ENCODE data around the gene VPS29. TPM values are rescaled to one million over a fixed set of nuclear protein-coding genes. Genes with fewer than 3 reads are reported as not detected.

Gene VPS29
- total RNA-seq, 2 experiments from 2014 or later, result 62.5 to 64.9 TPM

GRCh38 chr12:110508071-110508586, 6.2 kb upstream of the VPS29 start:
- intact Hi-C loops (cut with DNase I, micrococcal nuclease), result no loop called here
- Mint-ChIP-seq H3K36me3 (ENCODE audit: low read depth) (no peaks in the 10 kb centered on the region), H3K9me3 (no peaks in the 10 kb centered on the region), H3K4me3 (no peak overlapping the region), H3K27me3 (no peaks in the 10 kb centered on the region), H3K4me1 (ENCODE audit: low read depth) (no peaks in the 10 kb centered on the region), H3K27ac (no peak overlapping the region)
- Histone ChIP-seq H3K4me1 (ENCODE audit: insufficient read depth, low read length) (no peaks in the 10 kb centered on the region), H3K27ac (ENCODE audit: low read depth in 1 of 2, low read length in 2 of 2) (no peak overlapping the region), H3K36me3 (ENCODE audit: insufficient read depth, low read length) (no peaks in the 10 kb centered on the region), H3K27me3 (ENCODE audit: control insufficient read depth in 1 of 2, insufficient read depth in 2 of 2, low read length in 2 of 2) (no peaks in the 10 kb centered on the region), H3K9me3 (ENCODE audit: control insufficient read depth in 1 of 2, insufficient read depth in 1 of 2, low read length in 2 of 2) (no peaks in the 10 kb centered on the region), H3K4me3 (ENCODE audit: low read length) (no peak overlapping the region)
- DNase-seq, result no peak
- ChIA-PET POLR2A (no interaction called here), CTCF (interaction anchor here (0.8 to 1.7 kb wide), 3 partner anchors 39 to 92 kb away, joined by 3 to 4 read pairs (median 4); partner anchors contain the start of genes ARPC3 and FAM216A)
- no peak for TF ChIP-seq CTCF (IDR thresholded peaks at IDR 0.05)
- no peak for ATAC-seq (ENCODE audit: poor library complexity)

- Histone ChIP-seq H3K36me3 (ENCODE audit: insufficient read depth, low read length) (no peaks in the 10 kb centered on the region), H3K27ac (ENCODE audit: low read depth in 1 of 2, low read length in 2 of 2) (no peak overlapping the region), H3K9me3 (ENCODE audit: control insufficient read depth in 1 of 2, insufficient read depth in 1 of 2, low read length in 2 of 2) (no peaks in the 10 kb centered on the region), H3K27me3 (ENCODE audit: control insufficient read depth in 1 of 2, insufficient read depth in 2 of 2, low read length in 2 of 2) (no peaks in the 10 kb centered on the region), H3K4me1 (ENCODE audit: insufficient read depth, low read length) (peaks cover 22% of the 10 kb centered on the region), H3K4me3 (ENCODE audit: low read length) (no peak overlapping the region)
- intact Hi-C loops (cut with DNase I, micrococcal nuclease), result no loop called here
- H3K4me3 Mint-ChIP-seq, result no peak overlapping the region
- TF ChIP-seq CTCF (IDR thresholded peaks at IDR 0.05), result no peak
- H3K27me3 Mint-ChIP-seq, result no peaks in the 10 kb centered on the region
- H3K9me3 Mint-ChIP-seq, result no peaks in the 10 kb centered on the region
- POLR2A ChIA-PET, result no interaction called here
- H3K36me3 Mint-ChIP-seq (ENCODE audit: low read depth), result peaks cover 12% of the 10 kb centered on the region
- no peak for DNase-seq
- CTCF ChIA-PET, result interaction anchor here (1.2 kb wide), 1 partner anchor 37 kb away, joined by 3 read pairs; the partner anchor contains the start of genes FAM216A and GPN3
- H3K4me1 Mint-ChIP-seq (ENCODE audit: low read depth), result peaks cover 17% of the 10 kb centered on the region
- no peak for ATAC-seq (ENCODE audit: poor library complexity)
- H3K27ac Mint-ChIP-seq, result no peak overlapping the region
Measured at GRCh38 chr12:110505332-110505731, 3.4 kb upstream of the VPS29 start.

- Mint-ChIP-seq H3K9me3 (no peaks in the 10 kb centered on the region), H3K27me3 (no peaks in the 10 kb centered on the region), H3K4me3 (peak overlapping the region; percentile 74), H3K27ac (peak overlapping the region; percentile 90), H3K36me3 (ENCODE audit: low read depth) (peaks cover 12% of the 10 kb centered on the region), H3K4me1 (ENCODE audit: low read depth) (peaks cover 36% of the 10 kb centered on the region)
- ChIA-PET POLR2A (interaction anchor here (1.1 to 2.5 kb wide), 3 partner anchors 35 to 97 kb away, joined by 3 to 9 read pairs (median 7); partner anchors contain the start of genes FAM216A and GPN3), CTCF (interaction anchor here (0.5 to 6.2 kb wide), 5 partner anchors 35 to 924 kb away, joined by 3 to 48 read pairs (median 4); partner anchors contain the start of genes ARPC3, FAM216A and GPN3)
- intact Hi-C loops (cut with DNase I, micrococcal nuclease), result loop anchor here (2.0 to 5.0 kb wide), 3 partner anchors 53 to 234 kb away; partner anchors contain the start of genes PPTC7 (in 2 of the 2) and ARPC3 (in 1 of the 2)
- Histone ChIP-seq H3K36me3 (ENCODE audit: insufficient read depth, low read length) (no peaks in the 10 kb centered on the region), H3K27ac (ENCODE audit: low read depth in 1 of 2, low read length in 2 of 2) (no peak overlapping the region), H3K4me1 (ENCODE audit: insufficient read depth, low read length) (peaks cover 24% of the 10 kb centered on the region), H3K27me3 (ENCODE audit: control insufficient read depth in 1 of 2, insufficient read depth in 2 of 2, low read length in 2 of 2) (no peaks in the 10 kb centered on the region), H3K9me3 (ENCODE audit: control insufficient read depth in 1 of 2, insufficient read depth in 1 of 2, low read length in 2 of 2) (no peaks in the 10 kb centered on the region), H3K4me3 (ENCODE audit: low read length) (no peak overlapping the region)
- ATAC-seq (ENCODE audit: poor library complexity) (no peak), DNase-seq (no peak)
- TF ChIP-seq CTCF (IDR thresholded peaks at IDR 0.05), result no peak
Measured at GRCh38 chr12:110503432-110503831, 1.5 kb upstream of the VPS29 start.
